BLaER1 treated with 17β-estradiol and CSF1 and Interleukin-3, amounts not matched to agents 10 nM and 100 nM (cell line): Measurements from ENCODE around the gene COPZ1.
A peak's percentile ranks its signal among the peaks of the same experiment; 100 is the strongest.
"Not testable (repeated sequence)": the region's sequence is repeated elsewhere in the genome, so short reads cannot be mapped to it uniquely, and the experiment has no call there.

Experiments
- H3K27ac ChIP-seq, 11 experiments: shearing (Covaris generic); formaldehyde crosslinking; 2 replicates each; pipeline ENCODE4 v1.8.1; 2022
- H3K27me3 ChIP-seq, 11 experiments: shearing (Covaris generic); formaldehyde crosslinking; 2 replicates each; pipeline ENCODE4 v1.8.1; 2022
- H3K36me3 ChIP-seq, 11 experiments: shearing (Covaris generic); formaldehyde crosslinking; 2 replicates each; pipeline ENCODE4 v1.8.1; 2022
- H3K4me1 ChIP-seq, 10 experiments: shearing (Covaris generic); formaldehyde crosslinking; 2 replicates each; pipeline ENCODE4 v1.8.1; 2022
- H3K4me2 ChIP-seq, 11 experiments: shearing (Covaris generic); formaldehyde crosslinking; 2 replicates each; pipeline ENCODE4 v1.8.1; 2022
- H3K4me3 ChIP-seq, 10 experiments: shearing (Covaris generic); formaldehyde crosslinking; 2 replicates each; pipeline ENCODE4 v1.8.1; 2022
- H3K9ac ChIP-seq, 11 experiments: shearing (Covaris generic); formaldehyde crosslinking; 2 replicates each; pipeline ENCODE4 v1.8.1; 2022
- H3K9me3 ChIP-seq, 11 experiments: shearing (Covaris generic); formaldehyde crosslinking; replicated peaks in 1 of 11; 2 replicates each; pipeline ENCODE4 v1.8.1; 2022
- H4K20me1 ChIP-seq, 11 experiments: shearing (Covaris generic); formaldehyde crosslinking; 2 replicates each; pipeline ENCODE4 v1.8.1; 2022
- Cebpa-rat ChIP-seq, 11 experiments: shearing (Covaris generic); IDR thresholded peaks; 2 replicates each; pipeline ENCODE4 v1.8.1; 2022

Gene COPZ1

GRCh38 chr12:54351341-54351740, 26.4 kb downstream of the COPZ1 start:
- Histone ChIP-seq H3K27me3 (no peaks in the 10 kb centered on the region), H3K4me2 (peak overlapping the region; percentile 38 to 73 (median 60); a peak in 17 of 22 replicates), H3K9me3 (no peaks in the 10 kb centered on the region), H4K20me1 (peaks cover 0 to 52% (median 0%) of the 10 kb centered on the region in 11 experiments; a peak in 4 of 22 replicates), H3K9ac (peak overlapping the region in 5 of 11 experiments; percentile 10 to 50 (median 19); a peak in 4 of 22 replicates), H3K4me1 (peaks cover 12 to 60% (median 25%) of the 10 kb centered on the region in 10 experiments), H3K27ac (no peak overlapping the region; a peak in 1 of 22 replicates), H3K4me3 (no peak overlapping the region), H3K36me3 (peaks cover 51 to 75% (median 62%) of the 10 kb centered on the region in 11 experiments)
- TF ChIP-seq Cebpa-rat (IDR thresholded peaks at IDR 0.05): no peak

- Histone ChIP-seq H3K9ac (peak overlapping the region in 6 of 11 experiments; percentile 10 to 50 (median 34); a peak in 5 of 22 replicates), H3K4me2 (peak overlapping the region; percentile 38 to 73 (median 60)), H3K9me3 (no peaks in the 10 kb centered on the region), H3K36me3 (peaks cover 44 to 74% (median 54%) of the 10 kb centered on the region in 11 experiments), H3K4me3 (no peak overlapping the region), H3K27me3 (no peaks in the 10 kb centered on the region), H4K20me1 (peaks cover 0 to 53% (median 0%) of the 10 kb centered on the region in 11 experiments; a peak in 4 of 22 replicates), H3K27ac (peak overlapping the region in 1 of 11 experiments; percentile 9; a peak in 2 of 22 replicates), H3K4me1 (peaks cover 16 to 60% (median 30%) of the 10 kb centered on the region in 10 experiments)
- no peak for TF ChIP-seq Cebpa-rat (IDR thresholded peaks at IDR 0.05)
Measured at GRCh38 chr12:54352022-54352531, 27.1 kb downstream of the COPZ1 start.

GRCh38 chr12:54352891-54353874, 28.3 kb downstream of the COPZ1 start:
- Histone ChIP-seq H3K36me3 (peaks cover 33 to 73% (median 43%) of the 10 kb centered on the region in 11 experiments), H3K4me3 (no peak overlapping the region), H3K9ac (peak overlapping the region in 3 of 11 experiments; percentile 26 to 54 (median 28); a peak in 2 of 22 replicates), H3K9me3 (no peaks in the 10 kb centered on the region), H3K4me2 (peak overlapping the region in 8 of 11 experiments; percentile 38 to 73 (median 66); a peak in 14 of 22 replicates), H3K27ac (no peak overlapping the region), H4K20me1 (peaks cover 0 to 52% (median 0%) of the 10 kb centered on the region in 11 experiments; a peak in 4 of 22 replicates), H3K4me1 (peaks cover 27 to 69% (median 41%) of the 10 kb centered on the region in 10 experiments), H3K27me3 (no peaks in the 10 kb centered on the region)
- TF ChIP-seq Cebpa-rat (IDR thresholded peaks at IDR 0.05): no peak

- H3K27ac ChIP-seq, H3K4me3 ChIP-seq, H3K9ac ChIP-seq, H3K27me3 ChIP-seq, H3K9me3 ChIP-seq, H3K4me2 ChIP-seq: not testable (repeated sequence)
- peaks cover 32 to 76% (median 48%) of the 10 kb centered on the region in 10 experiments for H3K4me1 ChIP-seq
- peaks cover 22 to 62% (median 32%) of the 10 kb centered on the region in 11 experiments for H3K36me3 ChIP-seq
- H4K20me1 ChIP-seq: peaks cover 0 to 52% (median 0%) of the 10 kb centered on the region in 11 experiments; a peak in 4 of 22 replicates
Measured at GRCh38 chr12:54354271-54354670, 29.3 kb downstream of the COPZ1 start.

- H3K9me3 ChIP-seq: no peaks in the 10 kb centered on the region
- peaks cover 0 to 55% (median 0%) of the 10 kb centered on the region in 11 experiments; a peak in 4 of 22 replicates for H4K20me1 ChIP-seq
- 0 out of 22 replicates have a peak overlapping the region, but pooled peaks of 1 of the 11 experiments have one; percentile 21 for H3K9ac ChIP-seq
- no peak overlapping the region for H3K4me2 ChIP-seq
- H3K27ac ChIP-seq: no peak overlapping the region
- H3K36me3 ChIP-seq: peaks cover 12 to 52% (median 22%) of the 10 kb centered on the region in 11 experiments
- H3K4me3 ChIP-seq: no peak overlapping the region
- peaks cover 40 to 83% (median 55%) of the 10 kb centered on the region in 10 experiments for H3K4me1 ChIP-seq
- no peak for TF ChIP-seq Cebpa-rat (IDR thresholded peaks at IDR 0.05)
- no peaks in the 10 kb centered on the region for H3K27me3 ChIP-seq
Measured at GRCh38 chr12:54355104-54355815, 30.3 kb downstream of the COPZ1 start.

GRCh38 chr12:54356228-54356627, 31.3 kb downstream of the COPZ1 start:
- peaks cover 0 to 59% (median 0%) of the 10 kb centered on the region in 11 experiments; a peak in 6 of 22 replicates for H4K20me1 ChIP-seq
- peaks cover 2 to 43% (median 13%) of the 10 kb centered on the region in 11 experiments for H3K36me3 ChIP-seq
- no peak overlapping the region for H3K4me3 ChIP-seq
- peak overlapping the region in 3 of 11 experiments; percentile 8 to 16 (median 12); a peak in 4 of 22 replicates for H3K27ac ChIP-seq
- H3K9ac ChIP-seq: peak overlapping the region in 4 of 11 experiments; percentile 11 to 90 (median 20); a peak in 6 of 22 replicates
- no peaks in the 10 kb centered on the region for H3K9me3 ChIP-seq
- H3K4me2 ChIP-seq: peak overlapping the region in 6 of 11 experiments; percentile 95 to 98 (median 97); a peak in 5 of 22 replicates
- TF ChIP-seq Cebpa-rat (IDR thresholded peaks at IDR 0.05): no peak
- no peaks in the 10 kb centered on the region for H3K27me3 ChIP-seq
- peaks cover 47 to 86% (median 63%) of the 10 kb centered on the region in 10 experiments for H3K4me1 ChIP-seq

GRCh38 chr12:54356951-54357356, 32.0 kb downstream of the COPZ1 start:
- Histone ChIP-seq H3K4me1 (peaks cover 43 to 86% (median 63%) of the 10 kb centered on the region in 10 experiments), H3K27me3 (no peaks in the 10 kb centered on the region), H3K4me3 (peak overlapping the region in 1 of 10 experiments; percentile 99; a peak in 1 of 20 replicates), H3K9ac (peak overlapping the region in 5 of 11 experiments; percentile 84 to 92 (median 87); a peak in 7 of 22 replicates), H4K20me1 (peaks cover 0 to 59% (median 5%) of the 10 kb centered on the region in 11 experiments; a peak in 13 of 22 replicates), H3K36me3 (peaks cover 0 to 43% (median 12%) of the 10 kb centered on the region in 11 experiments; a peak in 18 of 22 replicates), H3K9me3 (no peaks in the 10 kb centered on the region), H3K27ac (peak overlapping the region in 4 of 11 experiments; percentile 91 to 96 (median 93); a peak in 5 of 22 replicates), H3K4me2 (peak overlapping the region; percentile 85 to 100 (median 97); a peak in 20 of 22 replicates)
- TF ChIP-seq Cebpa-rat (IDR thresholded peaks at IDR 0.05): no peak
